Choroid plexus epithelial cell (primary cell): ENCODE data around the gene TMEM212.

Experiments used
- DNase-seq: peaks from one replicate; pipeline ENCODE4 v3.0.0-alpha.2; 2010; ENCODE audit warnings: low read depth
- H3K4me3 ChIP-seq: 2 replicates; pipeline ENCODE4 v1.5.1; 2011; ENCODE audit warnings: low read depth, mild to moderate bottlenecking, control low read depth, low read length, moderate library complexity
- TF ChIP-seq, protein P1 (sequence below): conservative IDR thresholded peaks from 2 replicates; pipeline ENCODE4 v1.5.1; 2011; ENCODE audit warnings: low read depth, mild to moderate bottlenecking, control low read depth, inconsistent platforms, low read length, moderate library complexity

Gene TMEM212

GRCh38 chr3:171865191-171865865 lies 22.2 kb downstream of the TMEM212 start:
- DNase-seq: no peak
- TF ChIP-seq, protein P1, sequence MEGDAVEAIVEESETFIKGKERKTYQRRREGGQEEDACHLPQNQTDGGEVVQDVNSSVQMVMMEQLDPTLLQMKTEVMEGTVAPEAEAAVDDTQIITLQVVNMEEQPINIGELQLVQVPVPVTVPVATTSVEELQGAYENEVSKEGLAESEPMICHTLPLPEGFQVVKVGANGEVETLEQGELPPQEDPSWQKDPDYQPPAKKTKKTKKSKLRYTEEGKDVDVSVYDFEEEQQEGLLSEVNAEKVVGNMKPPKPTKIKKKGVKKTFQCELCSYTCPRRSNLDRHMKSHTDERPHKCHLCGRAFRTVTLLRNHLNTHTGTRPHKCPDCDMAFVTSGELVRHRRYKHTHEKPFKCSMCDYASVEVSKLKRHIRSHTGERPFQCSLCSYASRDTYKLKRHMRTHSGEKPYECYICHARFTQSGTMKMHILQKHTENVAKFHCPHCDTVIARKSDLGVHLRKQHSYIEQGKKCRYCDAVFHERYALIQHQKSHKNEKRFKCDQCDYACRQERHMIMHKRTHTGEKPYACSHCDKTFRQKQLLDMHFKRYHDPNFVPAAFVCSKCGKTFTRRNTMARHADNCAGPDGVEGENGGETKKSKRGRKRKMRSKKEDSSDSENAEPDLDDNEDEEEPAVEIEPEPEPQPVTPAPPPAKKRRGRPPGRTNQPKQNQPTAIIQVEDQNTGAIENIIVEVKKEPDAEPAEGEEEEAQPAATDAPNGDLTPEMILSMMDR: no peak
- H3K4me3 ChIP-seq: no peak overlapping the region

- no peak overlapping the region for H3K4me3 ChIP-seq
- TF ChIP-seq, protein P1: peak; percentile 52
- DNase-seq: no peak
Measured at GRCh38 chr3:171867981-171868380, 24.8 kb downstream of the TMEM212 start.

GRCh38 chr3:171871392-171872274 lies 28.5 kb downstream of the TMEM212 start:
- no peak for DNase-seq
- TF ChIP-seq, protein P1: no peak

GRCh38 chr3:171873580-171873979 lies 30.4 kb downstream of the TMEM212 start:
- H3K4me3 ChIP-seq: no peak overlapping the region
- TF ChIP-seq, protein P1: no peak
- peak; percentile 45 for DNase-seq

More at GRCh38 chr3:171871392-171872274, 28.5 kb downstream of the TMEM212 start:
- no peak overlapping the region for H3K4me3 ChIP-seq

DNA sequence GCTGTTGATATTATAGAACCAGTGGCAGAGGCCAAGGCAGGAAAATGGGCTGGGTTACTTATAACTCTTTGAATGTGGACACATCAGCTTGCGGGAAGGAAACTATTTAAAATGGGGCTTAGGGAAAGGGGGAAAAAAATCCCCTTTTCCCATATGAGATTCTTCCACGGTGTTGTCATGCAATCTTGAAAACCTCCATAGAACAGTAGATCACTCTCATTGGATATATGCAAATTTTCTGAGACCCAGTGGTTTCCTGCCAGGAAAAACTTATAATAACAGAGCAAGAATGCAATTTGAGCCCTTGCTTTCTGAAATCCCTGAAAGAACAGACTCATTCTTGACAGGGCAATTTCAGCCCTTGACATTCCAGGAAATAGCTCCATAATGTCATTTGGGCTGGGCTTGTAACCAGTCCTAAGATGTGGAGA lies 31.1 kb downstream of the TMEM212 start:
- TF ChIP-seq, protein P1: no peak
- no peak overlapping the region for H3K4me3 ChIP-seq
- peak; percentile 93 for DNase-seq

- no peak overlapping the region for H3K4me3 ChIP-seq
- DNase-seq: peak; percentile 42
- TF ChIP-seq, protein P1: no peak
Measured at GRCh38 chr3:171874879-171875278, 31.7 kb downstream of the TMEM212 start.
